ENCODE measurements around the gene GNAO1.

DNA sequence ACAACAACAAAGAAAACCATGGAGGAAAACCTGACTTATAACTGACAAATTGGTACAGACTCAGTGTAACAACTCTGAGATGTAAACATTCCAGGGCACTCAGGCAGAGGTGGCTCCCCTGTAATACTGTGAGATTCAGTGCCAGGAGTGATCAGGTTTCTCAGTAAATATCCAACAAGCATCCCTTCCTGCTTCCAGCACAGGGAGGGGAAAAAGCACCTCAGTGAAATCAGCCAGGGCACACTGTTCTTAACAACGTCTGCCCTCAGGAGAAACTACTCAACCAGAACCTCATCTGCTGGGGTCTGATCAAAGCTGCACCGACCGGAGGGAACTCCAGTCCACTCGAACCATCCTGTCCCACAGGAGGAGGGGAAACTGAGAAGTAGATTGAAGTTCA, 181.7 kb downstream of the GNAO1 start:
- TF ChIP-seq, protein P1, sequence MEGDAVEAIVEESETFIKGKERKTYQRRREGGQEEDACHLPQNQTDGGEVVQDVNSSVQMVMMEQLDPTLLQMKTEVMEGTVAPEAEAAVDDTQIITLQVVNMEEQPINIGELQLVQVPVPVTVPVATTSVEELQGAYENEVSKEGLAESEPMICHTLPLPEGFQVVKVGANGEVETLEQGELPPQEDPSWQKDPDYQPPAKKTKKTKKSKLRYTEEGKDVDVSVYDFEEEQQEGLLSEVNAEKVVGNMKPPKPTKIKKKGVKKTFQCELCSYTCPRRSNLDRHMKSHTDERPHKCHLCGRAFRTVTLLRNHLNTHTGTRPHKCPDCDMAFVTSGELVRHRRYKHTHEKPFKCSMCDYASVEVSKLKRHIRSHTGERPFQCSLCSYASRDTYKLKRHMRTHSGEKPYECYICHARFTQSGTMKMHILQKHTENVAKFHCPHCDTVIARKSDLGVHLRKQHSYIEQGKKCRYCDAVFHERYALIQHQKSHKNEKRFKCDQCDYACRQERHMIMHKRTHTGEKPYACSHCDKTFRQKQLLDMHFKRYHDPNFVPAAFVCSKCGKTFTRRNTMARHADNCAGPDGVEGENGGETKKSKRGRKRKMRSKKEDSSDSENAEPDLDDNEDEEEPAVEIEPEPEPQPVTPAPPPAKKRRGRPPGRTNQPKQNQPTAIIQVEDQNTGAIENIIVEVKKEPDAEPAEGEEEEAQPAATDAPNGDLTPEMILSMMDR (IDR thresholded peaks at IDR 0.05), result no peak
- TF ChIP-seq ZFX (IDR thresholded peaks at IDR 0.05; ENCODE audit: borderline replicate concordance), result no peak
